ENCODE measurements around the gene PITPNM1. TPM values are rescaled to one million over a fixed set of nuclear protein-coding genes. Genes with fewer than 3 reads are reported as not detected.
A peak's percentile ranks its signal among the peaks of the same experiment; 100 is the strongest.

PITPNM1 gene
- total and polyA plus RNA-seq, 2 of the 13 experiments (the other 11 are each of a cell fraction or from before 2014, with no cell fraction given) = 8.2 to 8.5 TPM

DNA sequence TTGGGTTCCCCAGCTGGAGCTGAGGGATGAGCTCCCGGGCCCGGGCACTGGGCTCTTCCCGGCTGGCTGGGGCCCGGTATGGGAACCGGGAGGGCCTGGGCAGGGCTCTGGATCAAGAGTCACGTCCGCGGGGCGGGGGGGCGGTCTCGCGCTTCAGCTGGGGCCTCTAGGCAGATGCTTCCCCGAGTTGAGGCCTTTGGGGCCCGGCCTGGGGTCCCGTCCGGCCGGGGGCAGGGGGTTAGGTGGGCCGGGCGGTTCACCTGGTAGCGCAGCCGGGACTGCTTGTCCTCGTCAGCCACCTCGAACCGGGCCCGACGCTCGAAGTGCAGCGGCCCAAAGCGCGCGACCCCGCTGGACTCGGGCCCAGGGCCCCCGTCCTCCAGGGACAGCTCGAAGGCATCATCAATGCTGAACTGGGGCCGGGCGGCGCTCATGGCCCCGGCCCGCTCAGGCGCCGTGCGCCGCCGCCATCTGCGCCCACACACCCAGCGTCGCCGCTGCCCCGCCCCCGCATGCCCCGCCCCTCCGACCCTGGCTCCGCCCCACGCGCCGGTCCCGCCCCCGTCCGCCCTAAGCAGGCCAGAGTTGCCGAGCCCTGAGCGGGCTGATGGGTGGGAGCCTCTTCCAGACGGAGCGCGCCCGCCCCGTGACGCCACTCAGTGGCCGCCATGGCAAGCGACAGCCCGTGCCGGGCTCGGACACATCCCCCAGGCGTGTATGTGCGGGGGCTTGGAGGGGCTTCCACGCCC lies 36.2 kb downstream of the PITPNM1 start, which contains the start of gene TMEM134 (continued):
- TF ChIP-seq, protein P1, sequence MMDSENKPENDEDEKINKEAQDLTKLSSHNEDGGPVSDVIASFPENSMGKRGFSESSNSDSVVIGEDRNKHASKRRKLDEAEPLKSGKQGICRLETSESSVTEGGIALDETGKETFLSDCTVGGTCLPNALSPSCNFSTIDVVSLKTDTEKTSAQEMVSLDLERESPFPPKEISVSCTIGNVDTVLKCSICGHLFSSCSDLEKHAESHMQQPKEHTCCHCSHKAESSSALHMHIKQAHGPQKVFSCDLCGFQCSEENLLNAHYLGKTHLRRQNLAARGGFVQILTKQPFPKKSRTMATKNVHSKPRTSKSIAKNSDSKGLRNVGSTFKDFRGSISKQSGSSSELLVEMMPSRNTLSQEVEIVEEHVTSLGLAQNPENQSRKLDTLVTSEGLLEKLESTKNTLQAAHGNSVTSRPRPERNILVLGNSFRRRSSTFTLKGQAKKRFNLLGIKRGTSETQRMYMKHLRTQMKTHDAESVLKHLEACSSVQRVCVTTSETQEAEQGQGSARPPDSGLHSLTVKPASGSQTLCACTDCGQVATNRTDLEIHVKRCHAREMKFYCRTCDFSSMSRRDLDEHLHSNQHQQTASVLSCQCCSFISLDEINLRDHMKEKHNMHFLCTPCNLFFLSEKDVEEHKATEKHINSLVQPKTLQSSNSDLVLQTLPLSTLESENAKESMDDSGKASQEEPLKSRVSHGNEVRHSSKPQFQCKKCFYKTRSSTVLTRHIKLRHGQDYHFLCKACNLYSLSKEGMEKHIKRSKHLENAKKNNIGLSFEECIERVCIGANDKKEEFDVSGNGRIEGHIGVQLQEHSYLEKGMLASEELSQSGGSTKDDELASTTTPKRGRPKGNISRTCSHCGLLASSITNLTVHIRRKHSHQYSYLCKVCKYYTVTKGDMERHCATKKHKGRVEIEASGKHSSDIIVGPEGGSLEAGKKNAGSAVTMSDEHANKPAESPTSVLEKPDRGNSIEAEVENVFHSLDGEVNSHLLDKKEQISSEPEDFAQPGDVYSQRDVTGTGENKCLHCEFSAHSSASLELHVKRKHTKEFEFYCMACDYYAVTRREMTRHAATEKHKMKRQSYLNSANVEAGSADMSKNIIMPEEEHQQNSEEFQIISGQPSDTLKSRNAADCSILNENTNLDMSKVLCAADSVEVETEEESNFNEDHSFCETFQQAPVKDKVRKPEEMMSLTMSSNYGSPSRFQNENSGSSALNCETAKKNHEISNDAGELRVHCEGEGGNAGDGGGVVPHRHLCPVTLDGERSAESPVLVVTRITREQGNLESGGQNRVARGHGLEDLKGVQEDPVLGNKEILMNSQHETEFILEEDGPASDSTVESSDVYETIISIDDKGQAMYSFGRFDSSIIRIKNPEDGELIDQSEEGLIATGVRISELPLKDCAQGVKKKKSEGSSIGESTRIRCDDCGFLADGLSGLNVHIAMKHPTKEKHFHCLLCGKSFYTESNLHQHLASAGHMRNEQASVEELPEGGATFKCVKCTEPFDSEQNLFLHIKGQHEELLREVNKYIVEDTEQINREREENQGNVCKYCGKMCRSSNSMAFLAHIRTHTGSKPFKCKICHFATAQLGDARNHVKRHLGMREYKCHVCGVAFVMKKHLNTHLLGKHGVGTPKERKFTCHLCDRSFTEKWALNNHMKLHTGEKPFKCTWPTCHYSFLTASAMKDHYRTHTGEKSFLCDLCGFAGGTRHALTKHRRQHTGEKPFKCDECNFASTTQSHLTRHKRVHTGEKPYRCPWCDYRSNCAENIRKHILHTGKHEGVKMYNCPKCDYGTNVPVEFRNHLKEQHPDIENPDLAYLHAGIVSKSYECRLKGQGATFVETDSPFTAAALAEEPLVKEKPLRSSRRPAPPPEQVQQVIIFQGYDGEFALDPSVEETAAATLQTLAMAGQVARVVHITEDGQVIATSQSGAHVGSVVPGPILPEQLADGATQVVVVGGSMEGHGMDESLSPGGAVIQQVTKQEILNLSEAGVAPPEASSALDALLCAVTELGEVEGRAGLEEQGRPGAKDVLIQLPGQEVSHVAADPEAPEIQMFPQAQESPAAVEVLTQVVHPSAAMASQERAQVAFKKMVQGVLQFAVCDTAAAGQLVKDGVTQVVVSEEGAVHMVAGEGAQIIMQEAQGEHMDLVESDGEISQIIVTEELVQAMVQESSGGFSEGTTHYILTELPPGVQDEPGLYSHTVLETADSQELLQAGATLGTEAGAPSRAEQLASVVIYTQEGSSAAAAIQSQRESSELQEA (CRISPR knock-in tag; IDR thresholded peaks at IDR 0.05; ENCODE audit: not compliant biosample characterization) = no peak
- TF ChIP-seq RAD51 (IDR thresholded peaks at IDR 0.05; ENCODE audit: borderline replicate concordance) (no peak), ZNF570 (CRISPR knock-in tag; IDR thresholded peaks at IDR 0.05; ENCODE audit: borderline replicate concordance) (no peak), GATAD1 (CRISPR knock-in tag; IDR thresholded peaks at IDR 0.05) (peak; percentile 84), ZNF556 (CRISPR knock-in tag; IDR thresholded peaks at IDR 0.05; ENCODE audit: borderline replicate concordance) (peak; percentile 77; the same call in 1 of the 2 replicates), ZNF329 (CRISPR knock-in tag; IDR thresholded peaks at IDR 0.05; ENCODE audit: low read depth) (peak; percentile 48; the same call in 1 of the 2 replicates), SRF (IDR thresholded peaks at IDR 0.05; ENCODE audit: low read depth, low read length) (peak; percentile 92), YEATS2 (CRISPR knock-in tag; IDR thresholded peaks at IDR 0.05; ENCODE audit: borderline replicate concordance) (peak; percentile 66; the same call in 1 of the 2 replicates), XRCC5 (optimal IDR thresholded peaks at IDR 0.05; ENCODE audit: low read length) (peak; percentile 95), ZFYVE20 (CRISPR knock-in tag; IDR thresholded peaks at IDR 0.05; ENCODE audit: borderline replicate concordance, low read depth) (no peak), ARNT (IDR thresholded peaks at IDR 0.05) (no peak), SP140L (CRISPR knock-in tag; IDR thresholded peaks at IDR 0.05; ENCODE audit: borderline replicate concordance) (no peak), ZNF33B (CRISPR knock-in tag; IDR thresholded peaks at IDR 0.05) (no peak), ZMYM3 (CRISPR knock-in tag; IDR thresholded peaks at IDR 0.05) (peak; percentile 82), HOXA9 (CRISPR knock-in tag; IDR thresholded peaks at IDR 0.05; ENCODE audit: borderline replicate concordance) (no peak), ZNF761 (CRISPR knock-in tag; conservative IDR thresholded peaks at IDR 0.05) (peak; percentile 72; the same call in 1 of the 2 replicates)
- TF ChIP-seq, protein P2, sequence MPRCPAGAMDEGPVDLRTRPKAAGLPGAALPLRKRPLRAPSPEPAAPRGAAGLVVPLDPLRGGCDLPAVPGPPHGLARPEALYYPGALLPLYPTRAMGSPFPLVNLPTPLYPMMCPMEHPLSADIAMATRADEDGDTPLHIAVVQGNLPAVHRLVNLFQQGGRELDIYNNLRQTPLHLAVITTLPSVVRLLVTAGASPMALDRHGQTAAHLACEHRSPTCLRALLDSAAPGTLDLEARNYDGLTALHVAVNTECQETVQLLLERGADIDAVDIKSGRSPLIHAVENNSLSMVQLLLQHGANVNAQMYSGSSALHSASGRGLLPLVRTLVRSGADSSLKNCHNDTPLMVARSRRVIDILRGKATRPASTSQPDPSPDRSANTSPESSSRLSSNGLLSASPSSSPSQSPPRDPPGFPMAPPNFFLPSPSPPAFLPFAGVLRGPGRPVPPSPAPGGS (CRISPR knock-in tag; IDR thresholded peaks at IDR 0.05) = 0 out of 2 replicates have a peak, but pooled peaks have one; percentile 60
- TF ChIP-seq, protein P3, sequence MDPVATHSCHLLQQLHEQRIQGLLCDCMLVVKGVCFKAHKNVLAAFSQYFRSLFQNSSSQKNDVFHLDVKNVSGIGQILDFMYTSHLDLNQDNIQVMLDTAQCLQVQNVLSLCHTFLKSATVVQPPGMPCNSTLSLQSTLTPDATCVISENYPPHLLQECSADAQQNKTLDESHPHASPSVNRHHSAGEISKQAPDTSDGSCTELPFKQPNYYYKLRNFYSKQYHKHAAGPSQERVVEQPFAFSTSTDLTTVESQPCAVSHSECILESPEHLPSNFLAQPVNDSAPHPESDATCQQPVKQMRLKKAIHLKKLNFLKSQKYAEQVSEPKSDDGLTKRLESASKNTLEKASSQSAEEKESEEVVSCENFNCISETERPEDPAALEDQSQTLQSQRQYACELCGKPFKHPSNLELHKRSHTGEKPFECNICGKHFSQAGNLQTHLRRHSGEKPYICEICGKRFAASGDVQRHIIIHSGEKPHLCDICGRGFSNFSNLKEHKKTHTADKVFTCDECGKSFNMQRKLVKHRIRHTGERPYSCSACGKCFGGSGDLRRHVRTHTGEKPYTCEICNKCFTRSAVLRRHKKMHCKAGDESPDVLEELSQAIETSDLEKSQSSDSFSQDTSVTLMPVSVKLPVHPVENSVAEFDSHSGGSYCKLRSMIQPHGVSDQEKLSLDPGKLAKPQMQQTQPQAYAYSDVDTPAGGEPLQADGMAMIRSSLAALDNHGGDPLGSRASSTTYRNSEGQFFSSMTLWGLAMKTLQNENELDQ (CRISPR knock-in tag; IDR thresholded peaks at IDR 0.05; ENCODE audit: borderline replicate concordance) = no peak

All from HepG2 (cell line).